Measurements from ENCODE around the gene NR4A1. TPM values are rescaled to one million over a fixed set of nuclear protein-coding genes. Genes with fewer than 3 reads are reported as not detected.
"Not testable (repeated sequence)": the region's sequence is repeated elsewhere in the genome, so short reads cannot be mapped to it uniquely, and the experiment has no call there.

NR4A1 gene
- total RNA-seq, 1 donor from 2014 or later, result 5.5 TPM

DNA sequence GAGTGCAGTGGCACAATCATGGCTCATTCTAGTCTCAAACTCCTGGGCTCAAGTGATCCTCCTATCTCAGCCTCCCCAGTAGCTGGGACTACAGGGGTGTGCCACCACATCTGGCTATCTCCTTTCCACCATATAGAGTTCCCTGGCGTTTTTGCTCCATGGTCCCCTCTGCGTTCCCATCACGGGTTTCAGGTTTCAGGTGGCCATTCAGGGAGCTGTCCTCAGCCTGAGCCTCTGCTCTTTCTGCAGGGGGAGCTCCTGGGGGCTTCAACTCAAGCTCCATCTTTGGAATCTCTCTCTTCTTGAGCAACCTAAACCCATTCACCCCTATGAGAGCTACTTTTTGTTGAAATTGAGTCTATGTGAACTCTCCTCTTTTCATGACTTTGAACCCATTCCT is 39.8 kb downstream of the NR4A1 start:
- DNase-seq (ENCODE audit: low read depth), result no peak

DNA sequence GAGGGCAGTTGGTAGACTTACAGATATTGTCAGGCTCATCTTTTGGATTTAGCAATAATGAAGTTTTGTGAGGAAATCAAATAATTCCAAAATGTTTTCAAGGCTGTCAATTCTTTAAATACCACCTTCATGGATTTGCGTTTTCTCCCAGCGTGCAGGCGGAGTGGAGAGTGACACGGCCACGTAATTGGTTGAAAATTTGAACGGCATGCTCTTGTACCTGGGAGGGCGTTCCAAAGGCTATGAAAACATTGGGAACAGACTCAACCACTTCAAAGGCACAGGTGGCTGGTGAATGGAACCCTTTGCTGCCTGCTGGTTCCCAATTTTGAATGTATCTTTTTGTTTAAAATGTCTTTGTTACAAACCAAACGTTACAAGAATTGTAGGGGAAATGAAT is 40.6 kb downstream of the NR4A1 start:
- no peak for DNase-seq (ENCODE audit: low read depth)

DNA sequence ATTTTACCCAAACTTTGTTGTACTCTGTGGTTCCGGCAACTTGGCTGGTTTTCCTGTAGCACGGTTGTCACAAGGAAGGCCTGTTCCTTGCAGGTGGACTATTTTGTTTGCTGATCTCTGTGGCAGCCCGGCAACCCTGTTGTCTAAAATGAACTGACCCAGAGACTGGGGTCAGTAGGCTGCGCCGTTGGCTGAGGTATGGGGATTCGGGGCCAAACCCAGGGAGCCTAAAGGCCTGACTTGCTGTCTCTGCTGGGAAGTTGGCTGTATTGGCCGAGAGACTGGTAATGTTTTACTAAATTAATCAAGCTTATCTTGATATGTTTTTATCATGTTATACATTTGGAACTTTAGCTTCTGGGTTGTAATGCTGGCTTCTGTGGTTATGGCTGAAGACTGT is 42.1 kb downstream of the NR4A1 start:
- DNase-seq (ENCODE audit: low read depth), result no peak

DNA sequence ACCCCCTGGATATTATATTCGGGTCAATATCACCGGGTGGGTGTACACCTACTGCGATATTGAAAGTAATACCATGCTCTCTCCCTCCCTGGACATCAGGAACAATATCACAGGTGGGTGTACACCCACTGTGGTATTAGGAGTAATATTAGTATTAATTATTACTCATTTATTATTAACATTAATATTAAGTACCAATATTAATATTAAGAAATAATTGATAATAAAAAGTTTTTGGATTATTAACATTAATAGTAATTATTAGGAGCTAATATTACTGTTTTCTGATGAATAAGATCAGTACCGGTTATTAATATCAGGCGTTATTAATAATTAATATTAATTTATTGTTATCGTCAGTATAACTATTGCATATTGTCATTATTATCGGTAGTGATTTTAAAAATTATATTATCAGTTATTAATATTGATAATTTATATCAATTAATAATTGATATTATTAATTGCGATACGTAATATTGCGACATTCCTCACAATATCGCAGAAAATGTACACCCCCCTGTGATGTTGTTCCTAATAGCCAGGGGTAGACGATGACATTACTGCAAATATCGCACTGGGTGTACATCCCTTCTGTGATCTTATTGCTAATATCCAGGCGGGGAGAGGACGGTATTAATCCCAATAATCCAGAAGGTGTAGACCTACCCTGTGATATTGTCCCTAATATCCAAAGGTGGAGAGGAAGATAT is 45.2 kb downstream of the NR4A1 start:
- no peak for DNase-seq (ENCODE audit: low read depth)

DNA sequence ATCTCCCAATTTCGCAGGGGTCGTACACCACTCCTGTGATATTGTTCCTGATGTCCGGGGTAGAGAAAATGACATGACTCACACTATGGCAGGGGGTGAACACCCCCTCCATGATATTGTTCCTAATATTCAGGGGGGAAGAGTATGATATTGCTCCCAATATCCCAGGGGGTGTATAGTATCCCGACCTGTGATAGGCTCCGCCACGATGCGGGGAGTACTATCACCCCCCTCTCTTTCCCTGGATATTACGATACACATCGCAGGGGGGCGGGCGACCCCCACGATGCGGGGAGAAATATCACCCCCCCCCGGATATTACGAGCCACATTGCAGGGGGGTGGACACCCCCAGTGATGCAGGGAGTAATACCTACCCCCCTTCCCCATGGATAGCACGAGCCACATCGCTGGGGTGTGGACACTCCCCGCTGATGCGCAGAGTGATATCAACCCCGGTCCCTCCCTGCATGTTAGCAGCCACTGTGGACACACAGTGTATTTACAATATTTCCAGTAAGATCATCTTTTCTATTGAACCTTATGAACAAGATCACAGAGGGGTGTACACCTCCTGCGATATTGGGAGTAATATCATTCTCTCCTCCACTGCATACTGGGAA is 45.9 kb downstream of the NR4A1 start:
- DNase-seq (ENCODE audit: low read depth), result no peak

DNA sequence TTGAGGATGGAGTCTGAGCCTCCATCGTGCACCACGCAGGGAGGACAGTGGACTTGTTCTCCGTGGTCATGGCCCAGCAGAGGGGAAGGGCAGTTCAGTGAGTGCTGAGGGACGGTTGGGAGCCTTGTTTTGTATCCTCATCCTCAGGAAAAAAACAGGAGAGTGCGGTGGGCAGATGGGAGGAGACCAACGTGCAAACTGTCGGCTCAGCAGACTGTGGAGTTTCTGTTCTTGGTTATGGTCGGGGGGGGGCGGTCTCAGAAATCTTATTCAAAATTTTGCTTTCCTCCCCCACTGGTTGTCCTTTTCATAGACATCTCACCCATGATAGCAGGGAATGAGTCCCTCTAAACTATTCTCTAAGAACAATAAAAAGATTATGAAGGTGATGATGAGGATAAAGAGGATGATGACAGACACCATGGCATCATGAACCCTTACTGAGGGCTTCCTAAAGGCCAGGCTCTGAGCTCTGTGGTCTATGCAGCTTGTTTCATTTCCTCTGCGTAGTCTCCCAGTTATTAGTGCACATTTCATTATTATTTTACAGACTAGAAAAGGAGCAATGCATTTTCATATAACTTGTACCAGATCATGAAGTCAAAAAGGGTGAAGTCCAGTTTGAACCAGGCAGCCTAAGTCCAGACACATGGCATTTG is 53.3 kb downstream of the NR4A1 start:
- DNase-seq (ENCODE audit: low read depth), result not testable (repeated sequence)

Other genes with a start within 250 kb of the NR4A1 start
- 0.11 and 0.36 TPM in 2 replicates for gene FIGNL2, start 202.7 kb upstream of the NR4A1 start, total RNA-seq
- gene ANKRD33, start 163.3 kb upstream of the NR4A1 start, total RNA-seq, result not detected in 2 replicates
- gene ACVRL1, start 143.9 kb upstream of the NR4A1 start, total RNA-seq, result 0.52 and 0.78 TPM in 2 replicates
- gene ACVR1B, start 99.7 kb upstream of the NR4A1 start, total RNA-seq, result 8.1 and 9.6 TPM in 2 replicates
- 64.9 and 96.8 TPM in 2 replicates for gene TAMALIN, start 44.5 kb upstream of the NR4A1 start, total RNA-seq
- 93.8 and 105 TPM in 2 replicates for gene ATG101, start 18.5 kb downstream of the NR4A1 start, total RNA-seq
- not detected in 2 replicates for gene SMIM41, start 28.3 kb downstream of the NR4A1 start, total RNA-seq
- gene KRT80, start 140.6 kb downstream of the NR4A1 start, total RNA-seq, result 46.3 and 68.4 TPM in 2 replicates
- gene KRT7, start 181.8 kb downstream of the NR4A1 start, total RNA-seq, result 3.1 and 6.6 TPM in 2 replicates
- 5.2 and 20.9 TPM in 2 replicates for gene KRT86, start 223.2 kb downstream of the NR4A1 start, total RNA-seq
- 0.08 TPM in 1 of 2 replicates, not detected in the other for gene KRT81, start 240.1 kb downstream of the NR4A1 start, total RNA-seq